ENCODE measurements around the gene HYLS1.
"Not testable (repeated sequence)": the region's sequence is repeated elsewhere in the genome, so short reads cannot be mapped to it uniquely, and the experiment has no call there.

HYLS1 gene

GRCh38 chr11:125903711-125904659 is 16.5 kb downstream of the HYLS1 start, which contains the start of gene DDX25:
Gene DDX25, plus strand, starts transcription at chr11:125904508. Its CDS starts 10 bp downstream, at chr11:125904518.
- DNase-seq = peak; percentile 51

DNA sequence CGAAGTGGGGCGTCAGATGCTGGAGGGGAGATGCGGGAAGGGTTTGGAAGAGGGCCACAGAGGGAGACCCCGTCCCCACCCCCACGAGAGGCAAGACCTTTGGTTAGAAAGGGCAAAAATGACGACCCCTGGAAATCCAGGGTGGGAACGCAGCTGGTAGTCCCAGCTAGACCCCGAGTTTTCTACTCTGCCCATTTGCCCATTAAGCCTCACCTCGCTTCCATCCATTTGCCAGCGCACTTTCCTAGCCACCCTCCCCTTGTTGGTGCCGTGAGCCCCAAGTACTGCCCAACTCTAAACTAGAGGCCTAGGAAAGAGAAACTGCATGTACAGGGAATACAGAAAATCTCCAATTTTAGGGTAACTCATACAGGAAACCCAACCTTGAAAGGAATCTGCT is 17.2 kb downstream of the HYLS1 start:
- no peak for DNase-seq

GRCh38 chr11:125910226-125910849 is 22.9 kb downstream of the HYLS1 start:
- DNase-seq = no peak

- not testable (repeated sequence) for DNase-seq
Observed at GRCh38 chr11:125914601-125915000, 27.1 kb downstream of the HYLS1 start.

DNA sequence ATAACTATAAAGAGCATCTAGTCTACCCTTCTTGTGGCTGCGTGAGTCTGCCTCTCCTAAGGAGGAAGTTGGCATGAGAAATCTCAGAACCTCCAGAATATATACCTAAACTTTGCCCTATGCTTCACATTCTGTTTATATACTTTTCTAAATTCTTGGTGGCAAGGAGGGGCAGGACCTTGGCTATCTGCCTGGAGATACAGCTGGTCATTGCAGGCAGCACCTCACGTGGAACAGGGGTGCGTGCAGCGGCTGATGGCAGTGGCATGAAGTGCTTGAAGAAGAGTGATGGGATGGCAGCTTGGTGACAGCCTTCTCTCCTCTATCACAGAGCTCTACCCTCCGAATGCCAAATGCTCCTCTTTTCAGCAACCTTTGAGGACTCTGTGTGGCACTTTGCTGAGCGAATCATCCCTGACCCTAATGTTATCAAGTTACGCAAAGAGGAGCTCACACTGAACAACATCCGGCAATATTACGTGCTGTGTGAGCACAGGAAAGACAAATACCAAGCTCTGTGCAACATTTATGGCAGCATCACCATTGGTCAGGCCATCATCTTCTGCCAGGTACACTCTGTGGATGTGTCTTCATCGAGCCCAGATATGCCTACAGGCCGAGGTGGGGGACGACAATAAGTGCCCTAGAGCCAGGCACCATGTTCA is 29.3 kb downstream of the HYLS1 start:
- DNase-seq = no peak

DNA sequence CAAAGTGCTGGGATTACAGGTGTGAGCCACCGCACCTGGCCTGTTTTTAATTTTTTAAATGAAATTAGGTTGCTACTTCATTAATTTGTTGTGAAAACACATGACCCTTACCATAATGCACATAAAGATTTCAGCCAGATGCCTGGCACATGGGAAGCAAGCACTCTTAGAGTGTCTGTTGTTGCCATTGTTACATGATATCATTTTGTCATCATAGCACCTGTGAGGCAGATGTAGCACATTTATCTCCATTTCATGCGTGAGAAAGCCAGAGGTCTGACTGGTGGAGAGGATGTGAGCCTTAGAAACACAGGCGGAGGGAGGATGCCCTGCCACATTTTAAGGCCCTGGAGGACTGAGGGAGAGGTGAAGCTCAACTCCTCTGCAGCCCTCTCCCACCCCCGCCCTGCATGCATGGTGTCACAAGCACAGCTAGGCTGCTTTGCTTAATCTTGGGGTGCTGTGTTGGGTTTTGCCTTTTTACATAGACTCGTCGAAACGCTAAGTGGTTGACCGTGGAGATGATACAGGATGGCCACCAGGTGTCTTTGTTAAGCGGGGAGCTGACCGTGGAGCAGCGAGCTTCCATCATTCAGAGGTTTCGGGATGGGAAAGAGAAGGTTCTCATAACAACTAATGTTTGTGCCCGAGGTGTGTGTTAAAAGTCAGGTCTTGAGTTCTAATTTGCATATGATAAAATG is 30.8 kb downstream of the HYLS1 start:
- DNase-seq = no peak

GRCh38 chr11:125921042-125921441 is 33.6 kb downstream of the HYLS1 start:
- DNase-seq = no peak

GRCh38 chr11:125922156-125922555 is 34.7 kb downstream of the HYLS1 start:
- no peak for DNase-seq

DNA sequence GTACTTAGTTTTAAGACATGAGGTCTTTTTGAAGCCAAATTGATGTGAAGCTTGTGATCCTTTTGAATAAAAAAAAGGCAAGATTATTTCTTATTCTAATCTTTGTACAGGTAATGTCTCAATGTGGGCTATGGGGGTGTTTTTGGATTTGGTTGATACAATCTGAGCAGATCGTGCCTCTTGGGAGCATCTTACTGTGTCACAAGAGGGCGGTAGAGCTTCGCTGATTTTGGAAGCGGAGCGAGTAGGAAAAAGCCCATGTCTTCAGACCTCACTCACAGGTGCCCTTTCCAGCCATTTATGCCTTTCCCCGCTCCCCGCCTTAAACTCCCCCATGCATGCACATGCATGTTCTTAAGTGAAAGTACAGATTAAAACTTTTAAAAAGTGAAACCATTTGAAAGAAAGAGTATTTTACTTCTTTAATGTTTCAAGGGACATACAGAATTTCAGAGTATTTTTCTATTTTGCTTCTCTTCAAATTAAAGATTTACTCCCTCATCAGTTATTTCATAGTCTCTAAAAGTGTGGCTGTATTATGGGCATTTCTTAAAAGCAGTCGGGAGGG is 35.6 kb downstream of the HYLS1 start:
- DNase-seq = peak; percentile 80

GRCh38 chr11:125923633-125924032 is 36.2 kb downstream of the HYLS1 start:
- no peak for DNase-seq

DNA sequence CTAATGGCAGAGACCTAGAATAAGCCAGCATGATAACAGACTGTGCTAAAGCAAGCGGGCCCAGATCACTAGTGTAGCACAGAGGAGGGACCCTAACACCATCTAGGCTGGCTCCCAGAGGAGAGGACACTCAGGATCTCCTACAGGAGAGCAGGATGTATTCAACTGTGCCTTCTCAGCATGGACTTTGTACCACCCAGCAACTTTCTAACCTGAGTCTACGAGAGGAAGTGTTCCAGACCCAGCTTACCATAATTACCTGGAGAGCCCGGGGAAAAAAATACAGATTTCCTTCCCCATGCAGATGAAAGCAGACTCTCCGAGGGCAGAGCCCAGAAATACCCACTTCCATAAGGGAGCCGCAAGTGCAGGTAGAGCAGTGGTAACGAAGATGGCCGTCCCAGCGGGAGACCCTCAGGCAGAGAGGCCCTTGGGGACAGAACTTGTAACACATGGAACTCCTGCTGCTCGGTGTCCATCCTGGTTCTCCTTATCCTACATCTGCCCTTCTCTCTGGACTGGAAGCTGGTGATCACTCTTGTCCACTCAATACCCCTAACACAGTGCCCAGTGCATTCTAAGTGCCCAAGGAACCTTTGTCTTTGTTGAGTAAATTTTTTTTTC is 37.0 kb downstream of the HYLS1 start:
- DNase-seq = no peak

- no peak for DNase-seq
Observed at GRCh38 chr11:125925247-125925740, 37.8 kb downstream of the HYLS1 start.

DNA sequence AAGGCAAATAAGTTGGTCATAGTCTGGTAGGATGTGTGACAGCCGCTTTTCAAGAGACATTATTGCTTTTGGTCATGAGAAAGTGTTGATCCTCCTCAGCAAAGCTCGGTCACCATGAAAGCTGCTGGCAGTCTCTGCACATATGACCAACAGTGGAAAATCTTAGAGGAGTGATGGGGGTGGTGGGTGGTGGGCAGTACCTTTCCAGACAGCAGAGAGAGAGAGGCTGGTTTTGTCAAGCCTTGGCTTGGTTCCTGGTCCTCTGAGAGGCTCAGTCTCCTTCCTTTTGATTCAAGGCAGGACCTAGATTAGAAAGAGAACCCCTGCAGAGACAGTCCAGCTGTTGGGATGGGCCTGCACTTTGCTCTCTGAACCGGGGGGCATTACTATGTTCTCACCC is 38.3 kb downstream of the HYLS1 start:
- no peak for DNase-seq

DNA sequence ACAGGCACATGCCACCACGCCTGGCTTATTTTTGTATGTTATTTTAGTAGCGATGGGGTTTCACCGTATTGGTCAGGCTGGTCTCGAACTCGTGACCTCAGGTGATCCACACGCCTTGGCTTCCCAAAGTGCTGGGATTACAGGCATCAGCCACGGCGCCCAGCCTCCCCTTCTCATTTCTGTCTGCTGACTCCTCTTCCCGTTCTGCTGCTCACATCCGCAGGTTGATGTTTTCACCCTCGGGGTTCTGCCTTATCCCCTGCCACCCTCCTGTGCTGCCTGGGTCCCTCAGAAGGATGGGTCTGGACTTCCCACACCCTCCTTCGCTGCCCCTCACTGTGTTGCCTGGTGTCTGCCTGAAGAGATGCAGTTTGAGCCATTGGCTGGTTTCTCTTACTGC is 39.2 kb downstream of the HYLS1 start:
- no peak for DNase-seq

DNA sequence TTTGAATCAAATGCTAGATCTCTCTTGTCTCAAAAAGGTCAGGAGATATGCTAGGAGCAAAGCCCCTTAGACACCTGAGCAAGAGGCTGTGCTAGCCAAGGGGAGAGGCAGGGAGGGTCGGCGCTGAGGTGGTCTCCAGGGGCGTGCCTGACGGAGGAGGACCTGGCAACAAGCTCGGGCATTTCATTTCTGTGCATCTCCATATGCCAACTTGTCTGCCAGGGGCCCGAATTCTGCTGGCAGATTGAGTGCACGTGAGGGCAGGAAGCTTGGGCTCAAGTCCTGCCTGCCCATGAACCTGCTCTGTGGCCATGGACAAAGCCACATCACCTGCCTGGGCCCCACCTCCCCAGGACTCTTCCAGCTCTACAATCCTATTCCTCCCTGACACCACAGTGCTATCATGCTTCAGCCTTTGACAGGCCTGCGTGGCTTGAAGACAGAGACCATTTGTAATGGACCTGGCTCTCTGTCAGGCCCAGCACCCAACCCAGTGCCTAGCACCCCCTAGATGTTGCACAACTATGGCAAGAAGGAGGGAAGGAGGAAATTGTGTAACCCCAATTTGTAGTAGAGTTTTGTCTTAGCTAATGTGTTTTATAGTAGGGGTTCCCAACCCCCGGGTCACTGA is 42.1 kb downstream of the HYLS1 start:
- DNase-seq = no peak

DNA sequence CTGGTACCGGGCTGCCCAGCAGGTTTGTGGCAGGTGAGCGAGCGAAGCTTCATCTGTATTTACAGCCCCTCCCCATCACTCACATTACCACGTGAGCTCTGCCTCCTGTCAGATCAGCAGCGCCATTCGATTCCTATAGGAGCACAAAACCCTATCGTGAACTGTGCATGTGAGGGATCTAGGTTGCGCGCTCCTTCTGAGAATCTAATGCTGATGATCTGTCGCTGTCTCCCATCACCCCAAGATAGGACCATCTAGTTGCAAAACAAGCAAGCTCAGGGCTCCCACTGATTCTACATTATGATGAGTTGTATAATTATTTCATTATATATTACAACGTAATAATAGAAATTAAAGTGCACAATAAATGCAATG is 42.6 kb downstream of the HYLS1 start:
- DNase-seq = no peak

DNA sequence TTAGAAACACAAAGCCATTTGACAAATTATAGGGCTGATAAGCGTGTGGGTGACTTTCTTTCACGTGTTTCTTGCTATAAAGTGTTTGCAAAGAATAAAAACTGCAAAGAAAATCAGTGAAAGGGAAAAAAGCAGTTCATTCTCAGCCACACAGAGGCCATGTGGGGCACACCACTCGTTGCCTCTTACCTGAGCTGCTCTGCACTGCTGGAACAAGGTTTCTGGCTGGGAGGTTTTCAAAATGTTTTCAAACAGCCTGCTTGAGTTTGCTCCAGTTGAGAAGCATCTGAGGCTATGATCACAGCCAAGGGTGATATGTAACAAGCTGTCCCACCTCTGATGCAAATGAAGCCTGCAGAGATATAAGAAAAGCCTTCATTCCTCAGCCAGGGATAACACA is 43.6 kb downstream of the HYLS1 start:
- DNase-seq = no peak

- peak; percentile 73 for DNase-seq
Observed at GRCh38 chr11:125931668-125932067, 44.2 kb downstream of the HYLS1 start.

GRCh38 chr11:125932301-125932700 is 44.8 kb downstream of the HYLS1 start:
- DNase-seq = no peak

GRCh38 chr11:125933030-125933813 is 45.8 kb downstream of the HYLS1 start:
- DNase-seq = no peak

- no peak for DNase-seq
Observed at GRCh38 chr11:125934473-125934872, 47.0 kb downstream of the HYLS1 start.
